Adipose tissue (tissue), 3 donors: Measurements from ENCODE around the gene JOSD2. TPM values are rescaled to one million over a fixed set of nuclear protein-coding genes. Genes with fewer than 3 reads are reported as not detected.
"Not testable (repeated sequence)": the region's sequence is repeated elsewhere in the genome, so short reads cannot be mapped to it uniquely, and the experiment has no call there.

Experiments
- H3K27ac ChIP-seq: one replicate; pipeline ENCODE4 v1.5.1; 2013; ENCODE audit warnings: low read depth, low read length
- WGBS, 3 donors: extraction: QIAGEN DNeasy Blood & Tissue Kit; methylation state at CpG; one replicate each; pipeline ENCODE4 v1.1.7; 2013; 5-methylcytosine and 5-hydroxymethylcytosine counted together
- polyA plus RNA-seq, 3 donors: library from polyadenylated mRNA; stranded (reverse); fragments of 200-250 nt; gene quantifications; one replicate each; pipeline ENCODE4 v1.2.3, GENCODE V29; 2013
- donor health status: healthy with polysubstance abuse.
- donor health status: Bipolar disorder and iron deficiency.
- donor health status: healthy.

The JOSD2 gene
- polyA plus RNA-seq, 3 donors: 34.9 to 61.6 (median 56.8) TPM

DNA sequence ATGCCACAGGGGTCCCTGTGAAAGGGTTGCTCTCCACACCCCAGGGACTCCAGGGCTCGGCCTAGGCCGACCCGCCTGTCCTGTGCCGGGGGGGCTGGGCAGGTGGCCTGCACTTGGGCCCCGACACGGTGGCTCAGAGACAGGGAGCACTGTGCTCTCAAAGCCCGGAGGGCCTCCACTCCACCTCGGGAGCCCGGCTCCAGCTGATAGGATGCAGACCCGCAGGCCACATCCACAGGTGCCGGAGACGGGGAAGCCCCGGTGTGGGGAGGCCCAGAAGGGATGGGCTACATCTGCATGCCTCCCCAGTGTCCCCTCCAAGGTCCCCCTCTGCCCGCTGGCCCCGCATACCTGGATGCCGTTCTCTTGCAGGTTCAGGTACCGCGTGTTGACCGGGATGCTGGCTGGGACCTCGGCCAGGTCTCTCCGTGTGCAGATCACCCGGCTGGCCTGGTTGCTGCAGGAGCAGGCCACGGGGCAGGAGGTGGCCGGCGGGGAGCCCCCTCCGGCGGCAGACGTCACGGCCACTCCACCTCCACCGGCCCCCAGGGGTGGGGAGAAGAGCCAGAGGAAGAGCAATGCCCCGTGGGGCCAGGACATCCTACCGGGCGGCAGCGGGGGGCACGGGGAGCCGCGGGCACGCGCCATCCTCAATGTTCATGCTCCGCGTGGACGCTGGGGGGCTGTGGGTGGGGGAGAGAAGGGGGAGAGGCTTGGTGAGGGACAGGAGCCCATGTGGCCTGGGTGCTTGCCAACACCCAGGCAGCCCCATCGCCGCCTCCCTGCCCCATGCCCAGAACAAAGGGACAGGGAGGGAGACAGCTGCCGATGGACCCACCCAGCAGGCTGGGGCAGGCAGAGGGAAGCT is 37.4 kb upstream of the JOSD2 start:
- no peak overlapping the region for H3K27ac ChIP-seq
- WGBS, 3 donors: 63 to 80% (median 80%) methylated on average over 44 to 45 of the region's 45 CpGs

- WGBS, 3 donors: 47 to 71% (median 64%) methylated on average over 18 of the region's 18 CpGs
- no peak overlapping the region for H3K27ac ChIP-seq
These were observed 36.6 kb upstream of the JOSD2 start for GRCh38 chr19:50547385-50548190.

DNA sequence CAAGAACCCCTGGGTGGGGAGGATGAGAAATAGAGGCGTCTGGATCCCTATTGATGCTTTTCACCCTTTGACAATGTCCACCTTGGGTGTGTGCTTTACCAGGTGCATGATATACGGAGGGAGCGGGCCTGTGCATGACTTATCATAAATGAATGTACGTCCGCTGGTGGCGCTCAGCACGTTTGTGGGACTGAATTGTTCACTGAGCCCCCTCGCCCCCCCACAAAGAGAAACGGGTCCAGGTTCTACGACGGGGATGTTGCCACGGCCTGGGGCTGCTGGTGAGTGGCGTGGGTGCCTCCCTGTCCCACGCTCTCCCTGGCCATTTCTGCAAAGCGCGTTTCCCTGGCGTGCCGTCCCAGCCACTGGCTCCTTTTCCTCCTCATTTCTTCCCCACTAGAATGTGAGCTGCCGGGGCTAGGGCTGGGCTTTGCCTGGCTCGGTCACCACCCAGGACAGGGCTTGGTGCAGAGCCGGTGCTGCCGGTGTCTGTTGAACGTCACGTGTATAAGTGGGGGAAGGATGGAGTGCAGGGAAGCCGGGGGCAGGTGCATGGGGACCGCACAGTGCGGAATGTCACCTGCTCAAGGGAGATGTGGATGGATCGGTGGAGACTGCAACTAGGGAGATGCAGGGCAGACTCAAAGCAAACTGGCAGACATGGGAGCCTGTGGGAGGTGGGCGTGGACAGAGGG is 35.7 kb upstream of the JOSD2 start:
- H3K27ac ChIP-seq: no peak overlapping the region
- 56 to 75% (median 74%) methylated on average over 29 of the region's 29 CpGs for WGBS, 3 donors

DNA sequence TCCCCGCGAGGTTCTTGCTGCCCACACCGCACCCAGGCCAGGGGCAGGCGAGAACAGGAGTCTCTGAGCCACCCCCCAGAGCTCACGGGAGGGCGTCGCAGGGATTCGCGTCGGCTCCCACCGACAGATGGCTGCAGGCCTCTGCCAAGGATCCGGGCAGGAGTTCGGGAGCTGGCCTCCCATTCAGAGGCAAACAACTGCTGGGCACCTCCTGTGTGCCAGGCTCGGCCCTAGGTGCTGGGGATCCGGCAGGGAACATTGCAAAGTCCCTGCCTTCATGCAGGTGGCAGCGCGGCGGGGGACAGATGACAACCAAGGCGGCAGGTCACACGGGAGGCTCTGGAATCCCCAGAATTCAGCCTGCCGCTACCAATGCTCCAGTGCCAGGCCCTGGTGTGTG is 32.0 kb upstream of the JOSD2 start:
- WGBS, 3 donors: 73 to 88% (median 88%) methylated on average over 21 of the region's 21 CpGs
- no peak overlapping the region for H3K27ac ChIP-seq

DNA sequence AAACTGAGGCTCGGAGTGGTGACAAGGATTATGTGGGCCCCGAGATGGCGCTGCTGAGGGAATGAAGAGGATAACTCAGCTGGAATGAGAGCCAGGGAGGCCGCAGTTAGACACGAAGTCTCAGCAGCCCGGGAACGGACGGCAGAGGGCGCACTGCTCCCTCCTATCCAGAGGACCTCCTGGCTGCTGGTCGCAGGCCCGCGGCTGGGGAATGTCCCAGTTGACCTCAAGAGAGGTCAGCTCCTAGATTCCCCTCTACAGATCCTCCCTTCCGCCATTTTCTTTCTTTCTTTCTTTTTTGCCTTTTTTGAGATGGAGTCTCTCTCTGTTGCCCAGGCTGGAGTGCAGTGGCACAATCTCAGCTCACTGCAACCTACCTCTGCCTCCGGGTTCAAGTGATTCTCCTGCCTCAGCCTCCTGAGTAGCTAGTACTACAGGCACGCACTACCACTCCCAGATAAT is 26.8 kb upstream of the JOSD2 start:
- WGBS, 3 donors: 15 to 21% (median 19%) methylated on average over 14 to 15 of the region's 15 CpGs
- no peak overlapping the region for H3K27ac ChIP-seq

DNA sequence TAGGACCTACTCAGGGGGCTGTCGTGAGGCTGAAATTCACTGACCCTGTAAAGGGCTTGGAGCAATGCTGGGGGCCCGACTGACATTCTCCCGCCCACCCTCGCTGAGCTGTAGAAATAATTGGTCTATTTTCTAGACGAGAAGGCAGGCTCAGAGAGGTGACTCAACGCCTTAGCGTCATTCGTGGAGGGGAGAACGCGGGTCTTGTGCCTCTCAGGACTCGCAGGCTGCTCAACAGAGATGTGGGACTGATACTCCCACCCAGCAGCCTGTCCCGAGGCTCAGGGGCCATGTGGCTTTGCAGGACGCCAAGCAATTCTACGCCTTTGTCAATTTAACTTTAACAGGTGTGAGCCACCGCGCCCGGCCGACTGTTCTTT is 26.3 kb upstream of the JOSD2 start:
- 70 to 83% (median 76%) methylated on average over 18 of the region's 18 CpGs for WGBS, 3 donors
- H3K27ac ChIP-seq: no peak overlapping the region

DNA sequence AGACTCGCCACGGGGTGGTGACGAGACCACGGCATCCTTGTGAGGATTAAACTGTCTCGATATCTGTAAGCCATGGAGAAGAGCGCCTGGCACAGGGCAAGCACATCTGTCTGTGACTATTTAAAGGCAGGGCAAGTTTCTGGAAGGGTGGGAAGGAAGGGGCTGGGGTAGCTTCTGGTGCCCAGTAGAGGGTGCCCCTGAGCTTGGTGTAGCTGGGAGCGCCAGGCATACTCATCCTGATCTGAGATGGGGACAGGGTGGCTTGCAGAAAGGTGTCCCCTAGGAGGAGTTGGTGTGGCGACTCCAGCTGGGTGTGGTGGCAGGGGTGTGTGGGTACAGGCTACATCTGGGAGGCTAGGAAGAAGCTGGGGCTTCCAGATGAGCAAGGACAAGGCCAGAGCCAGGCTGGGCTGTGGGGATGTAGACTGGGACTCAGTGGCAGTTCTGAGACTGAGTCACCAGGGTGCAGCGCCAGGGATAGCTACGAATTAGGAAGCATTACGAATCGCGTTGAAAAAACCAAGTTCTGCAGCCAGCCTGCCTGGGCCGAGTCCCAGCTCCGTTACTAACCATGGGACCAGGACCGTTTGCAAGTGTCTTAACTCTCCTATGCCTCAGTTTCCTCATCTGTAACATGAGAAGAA is 25.8 kb upstream of the JOSD2 start:
- 86 to 91% (median 89%) methylated on average over 16 of the region's 16 CpGs for WGBS, 3 donors
- H3K27ac ChIP-seq: no peak overlapping the region

DNA sequence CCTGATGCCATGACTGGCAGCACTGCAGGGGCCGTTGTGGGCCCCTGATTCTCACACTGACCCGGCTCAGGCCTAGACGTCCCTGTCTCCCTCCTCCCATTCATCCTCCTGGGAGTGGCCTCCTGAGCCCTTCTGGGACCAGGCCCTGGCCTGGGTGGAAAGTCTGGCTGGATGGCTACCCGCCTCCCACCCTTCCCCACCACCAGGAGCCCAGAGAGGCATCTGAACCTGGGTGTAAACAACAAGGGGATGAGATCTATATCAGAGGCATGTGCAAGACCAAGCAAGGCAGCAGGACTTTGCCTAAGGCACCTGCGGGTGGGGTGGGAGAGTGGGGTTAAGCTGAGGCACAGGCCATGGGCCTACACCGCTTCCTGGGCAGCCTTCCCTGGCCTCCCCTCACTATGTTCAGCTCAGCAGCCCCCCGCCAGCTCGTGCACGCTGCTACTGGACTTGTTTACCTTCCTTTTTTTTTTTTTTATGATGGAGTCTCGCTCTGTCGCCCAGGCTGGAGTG is 24.7 kb upstream of the JOSD2 start:
- 65 to 78% (median 71%) methylated on average over 11 of the region's 11 CpGs for WGBS, 3 donors
- H3K27ac ChIP-seq: no peak overlapping the region

DNA sequence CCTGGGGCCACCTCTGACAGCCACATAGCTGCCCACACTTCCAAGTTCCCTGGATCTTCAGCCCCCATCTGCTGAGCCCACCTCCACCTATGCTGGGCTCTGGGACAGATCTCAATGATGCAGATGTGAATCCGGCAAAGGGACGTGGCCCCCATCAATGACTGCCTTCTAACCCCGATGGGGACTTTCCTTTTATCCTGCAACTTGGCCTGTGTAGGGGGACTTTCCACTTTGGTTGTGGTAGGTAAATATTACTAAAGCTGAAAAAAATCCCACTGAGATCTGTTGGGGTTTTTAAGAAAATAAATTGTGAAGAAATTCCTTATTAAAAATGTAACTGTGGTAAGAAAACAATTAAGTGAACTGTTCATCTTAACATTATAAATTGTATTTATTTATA is 23.5 kb upstream of the JOSD2 start:
- H3K27ac ChIP-seq: no peak overlapping the region
- 86 to 94% (median 90%) methylated on average over 3 of the region's 3 CpGs for WGBS, 3 donors

DNA sequence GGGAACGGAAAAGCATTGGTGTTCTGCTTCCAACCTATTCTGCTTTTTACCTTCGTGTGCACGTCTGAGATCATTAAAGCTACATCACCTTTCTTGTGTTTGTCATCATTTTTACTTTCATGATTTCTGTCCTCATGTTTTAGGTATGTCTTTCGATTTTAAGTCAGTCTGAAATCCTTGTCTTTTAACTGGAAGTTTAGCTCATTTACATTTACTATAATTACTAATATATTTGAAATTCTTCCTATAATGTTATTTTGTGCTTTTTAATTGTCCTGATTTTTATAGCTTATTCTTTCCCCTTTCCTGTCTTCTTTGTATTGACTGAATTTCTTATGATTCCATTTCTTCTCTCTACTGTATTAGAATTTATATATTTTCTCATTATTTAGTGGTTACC is 22.0 kb upstream of the JOSD2 start:
- no peak overlapping the region for H3K27ac ChIP-seq
- WGBS, 3 donors: 69 to 88% (median 88%) methylated on average over 4 of the region's 4 CpGs

GRCh38 chr19:50531171-50531612 is 20.2 kb upstream of the JOSD2 start:
- no peak overlapping the region for H3K27ac ChIP-seq
- 37 to 78% (median 67%) methylated on average over 14 of the region's 14 CpGs for WGBS, 3 donors

- 89 to 93% (median 91%) methylated on average over 3 of the region's 3 CpGs for WGBS, 3 donors
- not testable (repeated sequence) for H3K27ac ChIP-seq
These were observed 17.1 kb upstream of the JOSD2 start for GRCh38 chr19:50528052-50528451.

DNA sequence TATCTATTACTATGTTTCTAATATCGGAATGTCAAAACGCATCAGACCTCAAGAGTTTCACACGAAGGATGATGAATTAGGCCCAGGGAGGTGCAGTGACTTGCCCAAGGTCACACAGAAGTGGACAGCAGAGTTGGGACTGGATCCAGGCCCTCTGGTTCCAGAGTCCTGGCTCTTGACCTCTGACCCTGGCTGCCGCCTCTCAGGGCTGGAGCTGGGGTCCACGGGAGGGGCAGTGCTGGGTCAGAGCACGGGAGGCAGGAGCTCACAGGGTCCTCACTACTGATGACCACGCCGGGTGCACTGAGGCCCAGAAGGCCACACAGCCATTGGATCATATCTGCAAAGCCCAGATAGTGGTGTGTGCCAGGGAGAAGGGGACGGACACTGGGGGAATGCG is 11.9 kb upstream of the JOSD2 start:
- WGBS, 3 donors: 76 to 90% (median 79%) methylated on average over 10 of the region's 10 CpGs
- H3K27ac ChIP-seq: no peak overlapping the region

- H3K27ac ChIP-seq: no peak overlapping the region
- WGBS, 3 donors: 83 to 85% (median 84%) methylated on average over 17 of the region's 17 CpGs
These were observed 10.0 kb upstream of the JOSD2 start for GRCh38 chr19:50520822-50521465.

DNA sequence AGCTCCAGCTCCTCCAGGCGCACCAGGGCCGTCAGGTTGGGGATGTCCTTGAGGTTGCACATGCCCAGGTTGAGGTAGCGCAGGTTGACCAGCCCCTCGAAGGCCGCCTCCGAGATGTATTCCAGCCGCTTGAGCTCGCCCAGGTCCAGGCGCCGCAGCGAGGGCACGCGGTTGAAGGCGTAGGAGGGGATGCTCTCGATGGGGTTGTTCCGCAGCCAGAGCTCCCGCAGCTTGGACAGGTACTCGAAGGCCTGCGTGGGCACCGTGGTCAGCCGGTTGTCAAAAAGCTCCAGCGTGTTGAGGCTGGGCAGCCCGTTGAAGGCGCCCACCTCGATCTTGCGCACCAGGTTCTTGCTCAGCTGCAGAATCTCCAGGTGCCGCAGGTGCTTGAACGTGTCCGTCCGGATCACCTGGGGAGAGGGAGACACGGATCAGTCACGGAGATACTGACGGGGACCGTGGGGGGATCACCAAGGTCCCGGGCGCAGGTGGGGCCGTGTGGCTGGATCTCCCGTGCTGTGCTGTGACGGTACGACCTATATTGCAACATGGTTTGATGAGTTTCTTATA is 8.1 kb upstream of the JOSD2 start:
- 93 to 97% (median 96%) methylated on average over 40 of the region's 40 CpGs for WGBS, 3 donors
- H3K27ac ChIP-seq: no peak overlapping the region

GRCh38 chr19:50518091-50519005 is 7.4 kb upstream of the JOSD2 start:
- 91 to 95% (median 95%) methylated on average over 83 to 87 of the region's 87 CpGs for WGBS, 3 donors
- H3K27ac ChIP-seq: no peak overlapping the region
